Raji (cell line): Measurements from ENCODE around the gene RAB1A.
A peak's percentile ranks its signal among the peaks of the same experiment; 100 is the strongest.

Experiments
- POLR2A ChIP-seq: IDR thresholded peaks from 2 replicates; pipeline ENCODE4 v1.6.1; 2011; ENCODE audit warnings: low read depth, low read length, control low read depth; ENCODE audit not compliant: insufficient read depth

The RAB1A gene

DNA sequence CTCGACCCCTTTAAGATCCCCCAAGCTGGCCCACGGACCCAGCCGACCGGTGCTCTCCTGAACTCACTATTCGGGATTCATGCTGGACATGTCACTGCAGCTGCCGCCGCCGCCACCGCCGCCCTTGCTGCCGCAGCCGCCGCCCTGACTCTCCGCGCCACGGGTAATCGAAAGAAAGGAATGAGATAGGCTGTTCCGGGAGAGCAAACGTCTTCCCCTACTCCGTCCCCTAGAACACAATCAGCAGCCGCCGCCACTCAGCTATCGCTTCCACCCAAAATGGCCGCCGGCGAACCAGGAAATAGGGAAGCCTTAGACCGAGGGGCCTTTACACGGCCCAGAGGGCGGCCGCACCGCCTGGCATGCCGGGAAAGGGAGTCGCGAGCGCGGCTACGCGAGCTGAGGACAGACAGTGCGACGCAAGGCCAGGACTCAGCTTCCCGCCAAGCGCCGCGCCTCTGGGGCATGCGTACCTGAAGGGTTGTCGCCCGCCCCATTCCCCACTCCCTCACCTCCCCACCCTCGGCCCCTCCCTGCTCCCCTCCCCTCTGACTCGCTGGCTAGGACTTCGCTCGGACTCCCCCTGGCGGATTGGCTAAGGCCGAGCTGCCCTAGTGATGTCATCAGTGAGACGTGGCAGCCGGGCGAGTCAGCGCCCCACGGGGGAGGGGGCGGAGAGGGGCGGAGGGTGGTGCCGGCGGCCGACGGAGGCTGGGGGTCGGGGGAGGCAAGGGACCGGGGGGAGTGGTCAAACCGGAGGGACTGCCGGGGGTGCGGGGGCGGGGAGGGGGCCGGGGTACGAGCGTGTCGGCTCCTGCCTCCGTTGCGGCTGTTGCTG lies at the start of gene RAB1A:
Gene RAB1A (minus strand): TSS at position 281 of the 838 bp plus-strand sequence. CDS start 191 bp downstream, at position 90.
- peak; percentile 83 for TF ChIP-seq POLR2A

- TF ChIP-seq POLR2A, result no peak
Measured at GRCh38 chr2:65177751-65178442, 48.0 kb upstream of the RAB1A start.

GRCh38 chr2:65175894-65176530 lies 46.1 kb upstream of the RAB1A start:
- no peak for TF ChIP-seq POLR2A

DNA sequence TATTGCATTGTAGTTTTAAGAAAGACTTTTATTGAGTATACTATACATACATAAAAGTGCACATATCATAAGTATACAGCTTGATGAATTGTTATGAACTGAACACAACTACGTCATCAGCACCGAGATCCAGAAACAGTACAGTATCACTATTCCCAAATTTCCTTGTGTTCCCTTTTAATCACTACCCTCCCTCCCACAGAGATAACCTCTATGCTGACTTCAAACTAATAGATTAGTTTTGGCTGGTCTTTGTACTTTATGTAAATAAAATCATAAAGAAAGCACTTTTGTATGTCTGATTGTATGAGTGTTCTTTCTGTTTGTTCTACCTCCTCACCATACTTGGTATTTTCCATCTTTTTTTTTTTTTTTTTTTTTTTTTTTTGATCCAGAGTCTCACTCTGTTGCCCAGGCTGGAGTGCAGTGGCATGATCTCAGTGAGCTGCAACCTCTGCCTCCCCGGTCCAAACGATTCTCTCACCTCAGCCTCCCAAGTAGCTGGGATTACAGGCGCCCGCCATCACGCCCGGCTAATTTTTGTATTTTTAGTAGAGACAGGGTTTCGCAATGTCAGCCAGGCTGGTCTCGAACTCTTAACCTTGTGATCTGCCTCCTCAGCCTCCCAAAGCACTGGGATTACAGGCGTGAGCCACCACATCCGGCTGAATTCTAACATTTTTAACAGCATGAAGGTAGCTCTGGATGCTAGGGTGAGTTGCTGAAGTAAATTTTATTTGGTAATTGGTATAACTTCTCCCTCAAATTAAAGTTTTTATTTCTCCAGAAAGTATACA lies 43.3 kb upstream of the RAB1A start:
- no peak for TF ChIP-seq POLR2A

- TF ChIP-seq POLR2A, result no peak
Measured at GRCh38 chr2:65169760-65170136, 39.8 kb upstream of the RAB1A start.

- no peak for TF ChIP-seq POLR2A
Measured at GRCh38 chr2:65165558-65165957, 35.7 kb upstream of the RAB1A start.

DNA sequence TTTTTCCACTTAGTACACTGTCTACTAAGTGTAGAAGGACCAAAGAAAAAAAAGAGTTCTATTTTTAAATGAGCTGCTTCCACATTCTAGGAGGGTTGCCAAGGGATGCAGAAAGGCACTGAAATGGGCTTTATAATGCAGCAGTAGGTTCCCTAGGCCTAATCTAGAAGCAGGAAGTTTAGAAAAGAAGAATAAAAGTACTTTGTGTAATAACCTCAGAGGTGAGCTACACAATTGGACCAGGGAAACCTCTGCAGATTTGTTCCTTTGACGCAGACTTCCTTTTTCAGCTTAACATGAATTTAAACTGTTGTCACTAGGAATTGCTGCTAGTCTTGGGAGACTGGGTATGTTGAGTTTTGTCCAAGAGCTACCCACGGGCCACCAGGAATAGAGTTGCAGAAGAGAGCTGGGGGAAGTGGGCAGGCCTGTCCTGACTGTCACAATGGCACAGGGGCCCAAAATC lies 34.6 kb upstream of the RAB1A start:
- no peak for TF ChIP-seq POLR2A

GRCh38 chr2:65161551-65162100 lies 31.7 kb upstream of the RAB1A start:
- no peak for TF ChIP-seq POLR2A

- TF ChIP-seq POLR2A, result no peak
Measured at GRCh38 chr2:65159906-65160305, 30.0 kb upstream of the RAB1A start.

GRCh38 chr2:65159261-65159660 lies 29.4 kb upstream of the RAB1A start:
- TF ChIP-seq POLR2A, result no peak

GRCh38 chr2:65158557-65158956 lies 28.7 kb upstream of the RAB1A start:
- TF ChIP-seq POLR2A, result no peak

DNA sequence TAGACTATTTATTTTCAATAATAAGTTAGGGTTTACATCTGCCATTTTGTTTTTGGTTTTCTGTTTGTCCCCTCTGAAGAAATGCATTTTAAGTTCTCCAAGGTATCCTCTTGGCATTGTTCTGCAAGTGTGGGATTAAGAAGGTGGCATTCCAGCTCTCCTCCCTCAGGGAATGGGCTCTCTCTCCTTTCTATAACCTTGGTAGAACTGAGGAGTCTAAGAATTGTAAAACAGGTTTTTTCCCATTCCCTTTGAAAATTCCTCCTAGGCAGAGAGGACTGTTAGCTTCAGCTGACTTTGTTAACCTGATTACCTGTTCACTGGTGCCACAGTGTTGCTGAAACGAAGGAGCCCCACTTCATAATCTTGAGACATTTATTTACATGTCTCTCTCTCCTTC lies 26.1 kb upstream of the RAB1A start:
- TF ChIP-seq POLR2A, result no peak

- TF ChIP-seq POLR2A, result no peak
Measured at GRCh38 chr2:65153515-65153914, 23.6 kb upstream of the RAB1A start.

GRCh38 chr2:65146078-65146477 lies 16.2 kb upstream of the RAB1A start:
- TF ChIP-seq POLR2A, result no peak

DNA sequence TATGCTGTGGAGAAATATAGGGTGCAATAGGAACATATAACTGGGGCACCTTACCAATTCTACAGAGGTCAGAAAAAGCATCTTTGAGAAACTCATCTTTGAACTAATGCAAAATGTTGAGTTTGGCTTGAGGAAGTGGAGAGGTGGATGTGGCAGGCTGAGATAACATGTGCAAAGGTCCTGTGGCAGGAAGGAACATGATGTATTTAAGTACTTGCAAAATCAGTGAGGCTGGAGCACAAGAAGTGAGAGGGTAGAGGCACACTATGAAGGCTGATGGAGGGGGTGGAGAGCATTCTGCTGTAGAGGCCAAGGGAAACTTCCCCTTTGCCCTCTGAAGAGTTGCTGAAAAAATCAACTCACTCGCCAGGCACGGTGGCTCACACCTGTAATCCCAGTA lies 14.7 kb upstream of the RAB1A start:
- no peak for TF ChIP-seq POLR2A
